Heart right ventricle (tissue), 16 donors: ENCODE measurements around the gene OTULIN. TPM values are rescaled to one million over a fixed set of nuclear protein-coding genes. Genes with fewer than 3 reads are reported as not detected.
A peak's percentile ranks its signal among the peaks of the same experiment; 100 is the strongest.

Experiments
- ATAC-seq, 8 donors: fragments of 200-7000 bp; cut with Tn5 transposase; one replicate each; pipeline ENCODE4 v1.9.1; 2020; ENCODE audit warnings: mild to moderate bottlenecking in 8 of 8, moderate library complexity in 8 of 8, moderate number of reproducible peaks in 1 of 8
- DNase-seq, 2 donors: peaks; one replicate each; pipeline ENCODE4 v3.0.0-alpha.2; 2020
- H3K27ac ChIP-seq, 10 donors: fragments of 200-600 bp; sonication (generic) in 2 of 10; one replicate each; pipeline versions ENCODE4 v1.5.0 to v1.8.0; 2020 to 2022; ENCODE audit warnings: mild to moderate bottlenecking in 3 of 10
- H3K27me3 ChIP-seq, 7 donors: fragments of 200-600 bp; one replicate each; pipeline ENCODE4 v1.8.0; 2021 to 2022; ENCODE audit warnings: mild to moderate bottlenecking in 2 of 7
- H3K36me3 ChIP-seq, 9 donors: fragments of 200-600 bp; sonication (generic) in 1 of 9; one replicate each; pipeline versions ENCODE4 v1.5.0 to v1.8.0; 2020 to 2022; ENCODE audit warnings: mild to moderate bottlenecking in 2 of 9
- H3K4me1 ChIP-seq, 9 donors: fragments of 200-600 bp; sonication (generic) in 1 of 9; one replicate each; pipeline versions ENCODE4 v1.5.0 to v1.8.0; 2020 to 2022; ENCODE audit warnings: mild to moderate bottlenecking in 4 of 9
- H3K4me3 ChIP-seq, 10 donors: fragments of 200-600 bp; sonication (generic) in 2 of 10; one replicate each; pipeline versions ENCODE4 v1.5.0 to v1.8.0; 2020 to 2022; ENCODE audit warnings: mild to moderate bottlenecking in 7 of 10, moderate library complexity in 2 of 10
- H3K9me3 ChIP-seq, 11 donors: fragments of 200-600 bp in 10 of 11; sonication (generic) in 2 of 11; one replicate each; pipeline versions ENCODE4 v1.5.0 to v1.8.0; 2013 to 2022; ENCODE audit warnings: mild to moderate bottlenecking in 2 of 11, control low read depth in 1 of 11, moderate library complexity in 1 of 11
- CTCF ChIP-seq, 9 donors: fragments of 200-600 bp; sonication (generic) in 2 of 9; IDR thresholded peaks; one replicate each; pipeline versions ENCODE4 v1.5.0 to v1.8.0; 2021 to 2022; ENCODE audit warnings: antibody characterized with exemption in 9 of 9, mild to moderate bottlenecking in 5 of 9, moderate library complexity in 1 of 9
- WGBS, 2 donors: extraction: QIAGEN DNeasy Blood & Tissue Kit; methylation state at CpG; one replicate each; pipeline ENCODE4 v1.1.7; 2013; ENCODE audit warnings: inconsistent platforms in 1 of 2; 5-methylcytosine and 5-hydroxymethylcytosine counted together
- intact Hi-C, 10 donors: fragments of 100-400 bp; cut with DNase I; formaldehyde crosslinking; loops; one replicate each; pipeline versions ENCODE4 v1.11.1 to v1.14.2; 2022
- polyA plus RNA-seq, 2 donors: library from polyadenylated mRNA; stranded (reverse); fragments of 200-250 nt; gene quantifications; one replicate each; pipeline ENCODE4 v1.2.3, GENCODE V29; 2013
- total RNA-seq, 10 donors: library from RNA; stranded (reverse); fragmentation: NEBNext Ultra II Directional in 3 of 10; extraction: Animal tissue kit (Norgen Biotek cat#: 25700) in 3 of 10; gene quantifications; one replicate each; pipeline versions ENCODE4 v1.2.1 to v1.2.4, GENCODE V29; 2021 to 2023
- donor health status: Arrhythmogenic right ventricular cardiomyopathy.
- donor health status: ischemic (EF 13 %, LVEDD 7.1; RV severe dilation, severe dysfunction).
- donor health status: healthy with polysubstance abuse.
- donor health status: DM: no; HTN: yes; CAD: no.
- donor health status: DM: no; HTN: no; CAD: no.
- donor health status: ischemic (EF 25% LVEDD 6.9; RV normal size, moderate dysfunction).
- donor health status: ischemic (EF 25% LVEDD 5.7; RV mildly dilated, moderate dysfunction).
- donor health status: healthy.
- donor health status: DM: yes; HTN: yes; CAD: no.
- donor health status: Ischemic cardiomyopathy.
- donor health status: ischemic (EF 35%, LVEDD 5.7; RV mildly dilated, moderate dysfunction).
- donor health status: nonischemic (EF 11% LVEDD 7.7; RV severe dilation, severe dysfunction).
- donor health status: DM: yes; HTN: yes; CAD: no.
- donor health status: PGD.
- donor health status: ischemic (EF 29% LVEDD 5.4; RV normal size, mild dysfunction).
- donor health status: nonischemic (EF 23%, LVEDD 6.1; RV moderate dilation, normal function).

Gene OTULIN
- total and polyA plus RNA-seq, 12 donors: 4.4 to 35.1 (median 24.6) TPM

GRCh38 chr5:14735944-14736343 is 71.4 kb downstream of the OTULIN start:
- WGBS, 2 donors: 60 to 70% methylated on average over 4 of the region's 4 CpGs
- intact Hi-C loops: loop anchor here in 2 of 10 donors (10.0 kb wide), 2 partner anchors 129 to 139 kb away; partner anchors contain the start of gene ANKH (in 1 of the 2)
- Histone ChIP-seq H3K4me1 (peaks cover 10 to 50% (median 29%) of the 10 kb centered on the region in 9 donors), H3K27me3 (no peaks in the 10 kb centered on the region), H3K9me3 (no peaks in the 10 kb centered on the region), H3K36me3 (peaks cover 0 to 88% (median 18%) of the 10 kb centered on the region in 9 donors), H3K27ac (peak overlapping the region in 3 of 10 donors; percentile 3 to 9 (median 3)), H3K4me3 (no peak overlapping the region)
- TF ChIP-seq CTCF (IDR thresholded peaks at IDR 0.05): no peak
- peak; percentile 36 to 37 for DNase-seq
- ATAC-seq: peak; percentile 64 to 82 (median 75)

GRCh38 chr5:14737291-14737690 is 72.8 kb downstream of the OTULIN start:
- peak overlapping the region in 2 of 10 donors; percentile 9 to 33 for H3K27ac ChIP-seq

GRCh38 chr5:14738050-14738449 is 73.5 kb downstream of the OTULIN start:
- no peak for TF ChIP-seq CTCF (IDR thresholded peaks at IDR 0.05)
- peak overlapping the region in 1 of 10 donors; percentile 24 for H3K27ac ChIP-seq
- peaks cover 0 to 88% (median 27%) of the 10 kb centered on the region in 9 donors for H3K36me3 ChIP-seq
- 70 to 81% methylated on average over 5 of the region's 5 CpGs for WGBS, 2 donors
- DNase-seq (no peak), ATAC-seq (no peak)
- H3K4me3 ChIP-seq: no peak overlapping the region
- no peaks in the 10 kb centered on the region for H3K27me3 ChIP-seq
- intact Hi-C loops: loop anchor here in 2 of 10 donors (10.0 kb wide), 2 partner anchors 127 to 137 kb away; partner anchors contain the start of gene ANKH (in 1 of the 2)
- no peaks in the 10 kb centered on the region for H3K9me3 ChIP-seq
- peaks cover 10 to 61% (median 31%) of the 10 kb centered on the region in 9 donors for H3K4me1 ChIP-seq

More at GRCh38 chr5:14737291-14737690, 72.8 kb downstream of the OTULIN start:
- intact Hi-C loops: loop anchor here in 2 of 10 donors (10.0 kb wide), 2 partner anchors 128 to 138 kb away; partner anchors contain the start of gene ANKH (in 1 of the 2)
- WGBS, 2 donors: 85% methylated on average over 10 of the region's 10 CpGs
- ATAC-seq (peak in 5 of 8 donors; percentile 35 to 63 (median 50)), DNase-seq (no peak)
- no peaks in the 10 kb centered on the region for H3K27me3 ChIP-seq
- no peaks in the 10 kb centered on the region for H3K9me3 ChIP-seq
- H3K4me3 ChIP-seq: no peak overlapping the region
- no peak for TF ChIP-seq CTCF (IDR thresholded peaks at IDR 0.05)
- peaks cover 0 to 88% (median 23%) of the 10 kb centered on the region in 9 donors for H3K36me3 ChIP-seq
- H3K4me1 ChIP-seq: peaks cover 10 to 56% (median 31%) of the 10 kb centered on the region in 9 donors

- Histone ChIP-seq H3K9me3 (no peaks in the 10 kb centered on the region), H3K27me3 (no peaks in the 10 kb centered on the region), H3K4me3 (no peak overlapping the region), H3K27ac (peak overlapping the region; percentile 4 to 68 (median 48)), H3K4me1 (peaks cover 10 to 72% (median 33%) of the 10 kb centered on the region in 9 donors), H3K36me3 (peaks cover 0 to 88% (median 31%) of the 10 kb centered on the region in 9 donors)
- 48 to 53% methylated on average over 3 of the region's 3 CpGs for WGBS, 2 donors
- intact Hi-C loops: loop anchor here in 2 of 10 donors (10.0 kb wide), 2 partner anchors 125 to 135 kb away; partner anchors contain the start of gene ANKH (in 1 of the 2)
- no peak for TF ChIP-seq CTCF (IDR thresholded peaks at IDR 0.05)
- ATAC-seq (peak in 6 of 8 donors; percentile 46 to 68 (median 58)), DNase-seq (no peak)
Measured at GRCh38 chr5:14739538-14739937, 75.0 kb downstream of the OTULIN start.
